Measurements from ENCODE around the gene PSMA7.
A peak's percentile ranks its signal among the peaks of the same experiment; 100 is the strongest.

PSMA7 gene

DNA sequence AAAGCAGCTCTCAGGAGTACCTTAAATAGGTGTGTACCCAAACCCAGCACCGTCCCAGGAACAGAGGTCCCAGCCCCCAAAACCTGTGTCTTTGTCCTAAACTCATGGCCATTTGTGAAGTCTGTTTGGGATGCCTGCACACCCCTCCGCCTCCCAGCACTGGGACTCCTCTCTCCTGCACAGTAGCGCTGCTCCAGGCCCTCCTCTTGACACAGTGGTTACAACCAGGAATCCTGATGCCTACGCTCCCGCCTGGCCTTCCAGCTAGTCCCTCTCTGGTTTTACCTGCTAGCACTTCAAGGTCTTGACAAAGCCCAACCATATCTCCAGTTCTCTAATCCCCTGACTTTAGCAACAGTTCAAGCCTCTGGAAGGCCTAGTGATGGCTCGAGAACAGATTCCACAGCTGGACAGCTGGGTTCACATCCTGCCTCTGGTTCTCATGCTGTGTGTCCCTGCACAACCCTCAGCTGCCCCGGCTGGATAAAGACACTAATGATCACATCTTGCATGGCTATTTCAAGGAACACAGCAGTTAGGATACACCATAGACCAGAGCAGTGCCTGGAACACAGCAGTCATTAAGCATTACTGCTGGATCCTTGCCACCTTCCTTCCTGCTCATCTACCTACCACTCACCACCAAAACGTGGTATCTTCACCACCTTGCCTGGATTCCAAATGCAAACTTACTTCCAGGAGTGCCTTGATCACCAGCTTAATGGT lies 5.6 kb downstream of the PSMA7 start:
- no peak for DNase-seq (ENCODE audit: low spot score)
- no peak for FAIRE-seq

GRCh38 chr20:62137092-62137384 lies 6.2 kb downstream of the PSMA7 start:
- no peak for DNase-seq (ENCODE audit: low spot score)
- FAIRE-seq: no peak

DNA sequence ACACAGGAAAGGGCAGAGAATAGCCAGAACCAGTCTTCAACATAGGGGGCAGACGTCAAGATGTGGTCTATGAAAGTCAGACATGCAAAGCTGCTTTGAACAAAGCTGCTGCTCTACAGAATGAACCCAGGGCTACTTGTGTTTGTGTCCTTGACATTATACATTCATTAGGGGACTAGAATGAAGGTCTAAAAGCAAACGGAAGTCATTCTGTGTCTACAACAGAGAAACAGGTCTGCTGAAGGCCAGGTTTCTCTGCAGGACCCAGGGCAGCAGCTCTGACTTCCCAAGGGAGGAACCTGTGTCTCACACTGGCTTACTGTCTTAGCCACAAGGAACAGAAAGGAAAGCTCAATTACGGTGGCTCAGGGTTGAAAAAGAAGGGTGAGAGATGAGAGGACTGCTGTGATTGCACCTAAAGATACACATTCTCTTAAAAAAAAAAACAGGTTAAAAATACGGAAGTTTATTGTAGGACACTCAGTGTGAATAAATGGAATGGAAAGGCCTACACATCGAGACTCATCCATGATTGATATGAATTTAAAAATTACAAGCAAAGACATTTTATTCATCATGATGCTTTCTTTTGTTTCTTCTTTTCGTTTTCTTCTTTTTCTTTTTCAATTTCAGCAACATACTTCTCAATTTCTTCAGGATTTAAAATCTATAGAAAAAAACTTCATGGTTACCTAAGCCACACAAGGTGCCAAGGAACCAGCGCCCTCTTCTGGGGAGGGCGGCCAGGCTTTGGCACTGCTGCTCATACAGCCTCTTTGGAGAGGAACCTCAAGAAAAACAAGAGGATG lies 6.7 kb downstream of the PSMA7 start:
- peak; percentile 72 for DNase-seq (ENCODE audit: low spot score)
- FAIRE-seq: no peak

- DNase-seq (ENCODE audit: low spot score) (no peak), FAIRE-seq (no peak)
Observed at GRCh38 chr20:62135573-62136266, 7.5 kb downstream of the PSMA7 start.

- FAIRE-seq (no peak), DNase-seq (ENCODE audit: low spot score) (no peak)
Observed at GRCh38 chr20:62134735-62135231, 8.4 kb downstream of the PSMA7 start.

- DNase-seq (ENCODE audit: low spot score) (no peak), FAIRE-seq (no peak)
Observed at GRCh38 chr20:62133864-62134263, 9.3 kb downstream of the PSMA7 start.

DNA sequence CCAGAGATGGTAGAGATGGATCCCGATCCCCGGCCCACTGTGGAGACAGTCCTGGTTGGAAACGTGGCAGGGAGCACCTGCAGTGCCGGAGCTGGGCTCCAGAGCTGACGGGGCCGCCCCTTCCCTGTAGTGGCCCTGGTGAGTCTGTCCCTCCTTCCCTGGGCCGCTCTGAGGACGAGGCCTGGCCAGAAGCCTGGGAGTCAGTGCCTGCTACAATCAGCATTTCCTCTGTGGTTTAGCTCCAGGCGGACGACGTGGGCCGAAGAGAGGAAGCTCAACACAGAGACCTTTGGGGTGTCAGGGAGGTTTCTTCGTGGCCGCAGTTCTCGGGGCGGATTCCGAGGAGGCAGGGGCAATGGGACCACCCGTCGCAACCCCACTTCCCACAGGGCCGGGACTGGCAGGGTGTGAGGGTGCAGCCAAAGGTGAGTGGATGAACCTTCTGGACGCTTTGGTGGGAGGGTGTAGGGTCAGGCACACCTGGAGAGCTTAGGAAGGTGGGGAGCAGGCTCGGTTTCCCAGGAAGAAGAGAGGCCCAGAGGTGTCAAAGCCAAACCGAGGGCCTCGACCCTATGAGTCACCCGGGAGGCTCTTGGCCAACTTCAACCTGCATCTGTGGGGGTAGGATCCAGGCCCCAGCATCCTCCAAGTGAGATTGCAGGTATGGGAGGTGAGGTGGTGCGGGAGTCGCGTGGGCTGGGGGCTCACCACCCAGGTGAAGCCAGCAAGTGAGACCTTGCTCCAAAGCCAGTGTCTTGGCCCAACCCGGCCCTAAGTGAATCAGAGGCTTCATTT lies 9.9 kb downstream of the PSMA7 start:
- no peak for DNase-seq (ENCODE audit: low spot score)
- FAIRE-seq: no peak

GRCh38 chr20:62132421-62132820 lies 10.8 kb downstream of the PSMA7 start:
- DNase-seq (ENCODE audit: low spot score) (no peak), FAIRE-seq (no peak)

- FAIRE-seq: peak; percentile 37
Observed at GRCh38 chr20:62131560-62132320, 11.5 kb downstream of the PSMA7 start.

DNA sequence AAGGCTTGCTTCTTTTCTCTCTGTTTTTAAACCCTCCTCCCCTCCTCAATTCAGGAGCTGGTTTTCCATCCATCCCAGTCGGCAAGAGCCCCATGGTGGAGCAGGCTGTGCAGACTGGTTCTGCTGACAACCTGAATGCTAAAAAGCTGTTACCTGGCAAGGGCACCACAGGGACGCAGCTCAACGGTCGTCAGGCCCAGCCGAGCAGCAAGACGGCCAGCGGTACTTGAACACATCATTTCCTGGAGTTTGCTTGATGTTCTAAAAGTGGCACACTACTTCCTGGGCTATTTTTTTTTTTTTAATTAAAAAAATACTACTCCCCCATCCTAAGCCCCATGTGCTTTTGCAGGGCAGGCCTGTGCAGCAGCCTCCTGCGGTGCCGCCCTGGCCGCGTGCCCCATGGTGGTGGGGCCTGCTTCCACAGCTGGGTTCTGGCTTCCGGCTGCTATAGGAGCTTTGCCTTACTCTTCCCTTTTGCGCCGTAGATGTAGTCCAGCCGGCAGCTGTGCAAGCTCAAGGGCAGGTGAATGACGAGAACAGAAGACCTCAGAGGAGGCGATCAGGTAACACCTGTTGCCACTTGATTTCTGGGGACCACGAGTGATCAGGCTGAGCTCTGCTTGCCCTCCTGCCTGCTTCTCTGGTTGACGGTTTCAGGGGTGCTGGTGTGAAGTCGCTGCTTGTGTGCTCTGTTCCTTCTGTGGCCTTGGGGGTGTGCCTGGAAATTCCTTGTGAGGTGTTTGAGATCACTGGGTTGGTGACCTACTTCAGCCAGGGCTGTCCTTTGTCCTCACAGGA lies 13.3 kb downstream of the PSMA7 start:
- FAIRE-seq (no peak), DNase-seq (ENCODE audit: low spot score) (no peak)

More at GRCh38 chr20:62131560-62132320, 11.5 kb downstream of the PSMA7 start:
- no peak for DNase-seq (ENCODE audit: low spot score)

- FAIRE-seq (no peak), DNase-seq (ENCODE audit: low spot score) (no peak)
Observed at GRCh38 chr20:62128502-62128901, 14.7 kb downstream of the PSMA7 start.

DNA sequence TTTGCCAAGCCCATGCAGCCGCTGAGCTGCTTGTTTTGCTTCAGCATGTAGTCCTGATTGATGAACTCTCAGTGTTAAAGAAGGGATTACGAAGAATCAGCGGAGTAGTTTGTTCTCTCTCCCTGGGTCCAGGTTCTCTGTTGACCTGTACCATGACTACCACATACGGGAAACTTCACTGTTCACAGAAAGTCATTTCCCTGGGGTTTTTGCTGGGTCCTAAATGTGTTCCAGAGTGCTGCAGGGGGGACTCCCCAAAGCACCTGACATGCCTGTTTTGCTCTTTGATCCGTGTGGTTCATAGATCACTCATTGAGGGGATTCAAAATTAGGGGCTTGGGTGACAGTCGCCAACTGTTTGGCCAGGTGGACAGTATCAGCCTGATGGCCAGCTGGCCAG lies 15.4 kb downstream of the PSMA7 start:
- no peak for FAIRE-seq
- DNase-seq (ENCODE audit: low spot score): no peak

GRCh38 chr20:62126141-62126540 lies 17.1 kb downstream of the PSMA7 start:
- FAIRE-seq (no peak), DNase-seq (ENCODE audit: low spot score) (no peak)

DNA sequence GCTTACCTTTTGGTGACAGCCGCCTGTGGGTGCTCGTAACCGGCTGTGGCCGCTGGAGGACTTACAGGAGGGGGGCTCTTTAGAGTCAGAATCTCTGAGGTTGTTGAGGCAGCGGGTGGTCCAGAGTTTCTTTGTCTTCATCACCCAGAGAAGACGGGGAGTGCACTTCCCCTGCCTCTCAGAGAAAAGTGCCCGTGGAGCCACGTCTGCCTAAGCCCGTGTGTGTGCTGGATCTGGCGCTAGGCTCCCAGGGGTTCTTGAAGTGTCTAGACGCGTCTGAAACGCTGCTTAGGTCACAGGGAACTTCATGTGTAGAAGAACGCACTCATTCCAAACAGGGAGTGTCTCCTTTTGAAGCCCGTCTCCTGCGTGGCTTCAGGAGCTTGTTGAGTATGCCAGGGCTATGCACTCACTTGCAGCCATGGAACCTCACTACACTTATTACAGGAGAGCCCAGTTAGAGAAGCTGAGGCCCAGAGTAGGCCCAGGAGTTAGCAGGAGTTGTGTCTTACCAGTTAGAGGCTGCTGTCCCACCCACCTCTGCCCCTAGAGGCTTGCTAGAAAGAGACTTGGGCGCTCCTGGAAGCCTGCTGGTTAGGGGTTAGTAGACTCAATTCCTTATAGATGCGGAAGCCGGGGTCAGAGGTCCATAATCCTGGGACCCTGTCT lies 19.6 kb downstream of the PSMA7 start:
- DNase-seq (ENCODE audit: low spot score) (no peak), FAIRE-seq (no peak)

DNA sequence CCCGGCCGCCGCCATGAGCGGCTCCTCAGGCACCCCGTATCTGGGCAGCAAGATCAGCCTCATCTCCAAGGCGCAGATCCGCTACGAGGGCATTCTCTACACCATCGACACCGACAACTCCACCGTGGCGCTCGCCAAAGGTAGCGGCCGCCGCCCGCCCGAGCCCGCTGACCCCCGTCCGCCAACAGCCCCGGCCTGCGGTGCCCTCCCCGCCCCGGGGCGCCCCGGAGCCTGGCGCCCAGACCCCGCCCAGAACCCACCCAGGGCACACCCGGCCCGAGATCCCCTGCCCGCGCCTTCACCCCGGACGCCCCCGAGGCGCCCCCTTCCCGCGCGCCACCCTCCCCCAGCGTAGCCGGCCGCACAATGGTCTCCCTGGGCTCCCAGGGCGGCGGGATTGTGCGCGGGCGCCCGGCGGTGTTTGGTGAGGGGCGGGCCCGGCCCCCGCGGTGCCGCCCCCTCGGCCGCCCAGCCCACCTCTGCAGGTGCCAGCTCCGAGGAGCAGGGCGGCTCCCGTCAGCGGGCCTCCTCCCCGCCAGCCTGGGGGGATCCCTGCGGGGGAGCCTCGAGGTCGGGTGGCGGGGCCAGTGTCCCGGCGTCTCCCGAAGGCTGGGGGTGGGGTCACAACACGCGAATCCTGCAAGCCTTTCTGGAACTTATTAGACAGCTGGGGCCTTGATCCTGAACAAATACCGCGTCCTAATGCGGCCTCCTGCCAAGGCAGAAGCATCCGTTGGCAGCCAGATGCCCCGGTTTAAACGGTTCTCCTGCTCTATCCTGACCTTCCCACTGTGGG lies 20.3 kb downstream of the PSMA7 start:
- no peak for FAIRE-seq
- peak; percentile 83 for DNase-seq (ENCODE audit: low spot score)

GRCh38 chr20:62121776-62122653 lies 21.2 kb downstream of the PSMA7 start, which contains the start of gene LSM14B:
Gene LSM14B, plus strand, starts transcription at chr20:62122475. Its CDS starts 192 bp downstream, at chr20:62122667.
- DNase-seq (ENCODE audit: low spot score) (peak; percentile 100), FAIRE-seq (peak; percentile 96)
